ENCODE measurements around the gene NPPB.

- TF ChIP-seq, protein P1, sequence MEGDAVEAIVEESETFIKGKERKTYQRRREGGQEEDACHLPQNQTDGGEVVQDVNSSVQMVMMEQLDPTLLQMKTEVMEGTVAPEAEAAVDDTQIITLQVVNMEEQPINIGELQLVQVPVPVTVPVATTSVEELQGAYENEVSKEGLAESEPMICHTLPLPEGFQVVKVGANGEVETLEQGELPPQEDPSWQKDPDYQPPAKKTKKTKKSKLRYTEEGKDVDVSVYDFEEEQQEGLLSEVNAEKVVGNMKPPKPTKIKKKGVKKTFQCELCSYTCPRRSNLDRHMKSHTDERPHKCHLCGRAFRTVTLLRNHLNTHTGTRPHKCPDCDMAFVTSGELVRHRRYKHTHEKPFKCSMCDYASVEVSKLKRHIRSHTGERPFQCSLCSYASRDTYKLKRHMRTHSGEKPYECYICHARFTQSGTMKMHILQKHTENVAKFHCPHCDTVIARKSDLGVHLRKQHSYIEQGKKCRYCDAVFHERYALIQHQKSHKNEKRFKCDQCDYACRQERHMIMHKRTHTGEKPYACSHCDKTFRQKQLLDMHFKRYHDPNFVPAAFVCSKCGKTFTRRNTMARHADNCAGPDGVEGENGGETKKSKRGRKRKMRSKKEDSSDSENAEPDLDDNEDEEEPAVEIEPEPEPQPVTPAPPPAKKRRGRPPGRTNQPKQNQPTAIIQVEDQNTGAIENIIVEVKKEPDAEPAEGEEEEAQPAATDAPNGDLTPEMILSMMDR (conservative IDR thresholded peaks at IDR 0.05; ENCODE audit: low read length), result no peak
- TF ChIP-seq EZH2phosphoT487 (IDR thresholded peaks at IDR 0.05; ENCODE audit: borderline replicate concordance, low read depth, low read length), result no peak
These were observed 11.0 kb upstream of the NPPB start for GRCh38 chr1:11869650-11870207.

All from OCI-LY7 (cell line).